Effector memory CD8-positive, alpha-beta T cell (primary cell): ENCODE data around the gene ITGB1.
"Not testable (repeated sequence)": the region's sequence is repeated elsewhere in the genome, so short reads cannot be mapped to it uniquely, and the experiment has no call there.

Source experiments
- ATAC-seq: fragments of 150-1000 bp; cut with Tn5 transposase; replicated peaks from 2 replicates; pipeline ENCODE4 v1.10.0; 2021; ENCODE audit warnings: mild to moderate bottlenecking, moderate library complexity
- DNase-seq, 3 experiments: peaks; one replicate each; pipeline ENCODE4 v3.0.0; 2021
- H3K27ac Mint-ChIP-seq, 2 donors: one replicate each; pipeline ENCODE4 v1.8.0; 2022; ENCODE audit warnings: mild to moderate bottlenecking in 2 of 2, mixed read lengths in 2 of 2, moderate library complexity in 2 of 2
- H3K27me3 Mint-ChIP-seq, 2 donors: one replicate each; pipeline ENCODE4 v1.8.0; 2022; ENCODE audit warnings: mixed read lengths in 2 of 2
- H3K36me3 Mint-ChIP-seq: one replicate; pipeline ENCODE4 v1.8.0; 2022; ENCODE audit warnings: mild to moderate bottlenecking, moderate library complexity, mixed read lengths; ENCODE audit not compliant: insufficient read depth
- H3K4me1 Mint-ChIP-seq, 2 donors: one replicate each; pipeline ENCODE4 v1.8.0; 2022; ENCODE audit warnings: low read depth in 2 of 2, mixed read lengths in 2 of 2
- H3K4me3 Mint-ChIP-seq, 2 donors: one replicate each; pipeline ENCODE4 v1.8.0; 2022; ENCODE audit warnings: mild to moderate bottlenecking in 2 of 2, mixed read lengths in 2 of 2, moderate library complexity in 2 of 2
- H3K9me3 Mint-ChIP-seq, 2 donors: one replicate each; pipeline ENCODE4 v1.8.0; 2022; ENCODE audit warnings: mixed read lengths in 2 of 2
- total RNA-seq, 9 experiments: gene quantifications; one replicate each; lab custom pipeline; 2026; lab: John Stamatoyannopoulos, UW

The ITGB1 gene
- total RNA-seq: 160 to 767 (median 240) reads per million in 9 experiments

DNA sequence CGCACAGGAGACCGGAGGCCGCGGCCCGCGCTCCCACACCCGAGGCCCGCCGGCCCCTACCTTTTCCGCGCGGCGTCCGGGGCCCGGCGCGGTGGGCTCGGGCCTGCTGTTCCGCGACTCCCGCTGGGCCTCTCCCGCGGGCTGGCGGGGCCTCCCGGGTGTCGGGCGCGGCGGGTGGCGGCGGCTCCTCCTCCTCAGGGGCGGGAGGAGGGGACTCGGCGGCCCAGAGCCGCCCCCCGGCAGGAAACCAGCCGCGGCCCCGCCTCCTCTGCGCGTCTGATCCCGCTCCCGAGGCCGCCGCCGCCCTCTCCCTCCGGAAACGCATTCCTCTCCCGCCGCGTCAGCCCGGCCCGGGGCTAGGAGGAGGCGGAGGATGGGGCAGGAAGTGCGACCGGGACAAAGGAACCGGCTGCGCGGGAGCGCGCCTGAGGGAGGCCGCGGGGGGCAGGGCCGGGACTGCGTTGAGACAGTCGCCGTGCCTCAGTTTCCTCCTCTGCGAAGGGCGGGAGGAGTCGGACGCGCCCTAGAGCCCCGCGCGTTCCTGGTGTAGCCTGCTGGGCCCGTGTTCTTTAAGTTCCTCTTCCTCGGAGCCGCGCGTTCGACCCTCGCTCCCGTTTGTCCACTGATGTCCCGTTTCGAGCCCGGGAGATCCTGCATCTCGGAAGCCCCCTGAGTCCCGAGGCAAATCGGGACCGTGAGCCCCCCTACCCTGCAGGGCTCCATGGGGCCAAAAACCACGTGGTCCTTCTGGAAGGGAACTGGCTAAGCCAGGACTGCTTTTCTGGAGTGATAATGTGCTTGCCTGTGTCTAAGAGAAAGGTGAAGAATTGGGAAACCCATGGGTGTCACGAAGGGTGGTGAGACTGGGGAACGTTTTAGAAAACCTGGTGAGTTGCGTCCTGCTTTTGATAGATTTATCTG is at the start of gene ITGB1:
Gene ITGB1 (minus strand): TSS at position 146 of the 921 bp plus-strand sequence. CDS start 22,672 bp downstream, outside the sequence.
- no peaks in the 10 kb centered on the region for H3K9me3 Mint-ChIP-seq
- peaks cover 25% of the 10 kb centered on the region for H3K36me3 Mint-ChIP-seq
- H3K27ac Mint-ChIP-seq: peak within 1 kb of the TSS; percentile 80 to 98
- ATAC-seq: peak; percentile 84
- peak within 1 kb of the TSS; percentile 87 to 90 for H3K4me3 Mint-ChIP-seq
- no peaks in the 10 kb centered on the region for H3K27me3 Mint-ChIP-seq
- H3K4me1 Mint-ChIP-seq: peaks cover 34 to 44% of the 10 kb centered on the region in 2 donors
- peak; percentile 77 to 81 (median 78) for DNase-seq

DNA sequence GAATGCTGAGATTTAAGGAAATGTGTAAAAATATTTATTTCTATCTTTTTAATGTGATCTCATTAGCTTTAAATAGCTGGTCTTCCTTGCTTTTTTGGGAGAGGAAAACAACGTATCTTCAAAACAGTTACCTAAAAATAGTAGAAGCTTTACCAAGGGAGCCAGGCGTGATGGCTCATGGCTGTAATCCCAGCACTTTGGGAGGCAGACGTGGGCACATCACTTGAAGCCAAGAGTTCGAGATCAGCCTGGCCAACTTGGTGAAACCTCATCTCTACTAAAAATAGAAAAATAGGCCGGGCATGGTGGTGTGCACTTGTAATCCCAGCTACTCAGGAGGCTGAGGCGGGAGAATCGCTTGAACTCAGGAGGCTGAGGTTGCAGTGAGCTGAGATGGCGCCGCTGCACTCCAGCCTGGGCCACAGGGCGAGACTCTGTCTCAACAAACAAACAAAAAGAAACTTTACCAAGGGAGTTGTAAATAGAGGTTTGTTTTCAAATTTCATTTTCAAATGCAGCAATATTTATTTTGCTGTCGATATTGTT is 48.4 kb upstream of the ITGB1 start:
- H3K4me1 Mint-ChIP-seq: peaks cover 26 to 31% of the 10 kb centered on the region in 2 donors
- no peaks in the 10 kb centered on the region for H3K27me3 Mint-ChIP-seq
- H3K36me3 Mint-ChIP-seq: peaks cover 17% of the 10 kb centered on the region
- ATAC-seq (no peak), DNase-seq (no peak)
- H3K9me3 Mint-ChIP-seq: no peaks in the 10 kb centered on the region
- peak overlapping the region in 1 of 2 donors; percentile 14 for H3K4me3 Mint-ChIP-seq
- H3K27ac Mint-ChIP-seq: peak overlapping the region; percentile 12 to 78

DNA sequence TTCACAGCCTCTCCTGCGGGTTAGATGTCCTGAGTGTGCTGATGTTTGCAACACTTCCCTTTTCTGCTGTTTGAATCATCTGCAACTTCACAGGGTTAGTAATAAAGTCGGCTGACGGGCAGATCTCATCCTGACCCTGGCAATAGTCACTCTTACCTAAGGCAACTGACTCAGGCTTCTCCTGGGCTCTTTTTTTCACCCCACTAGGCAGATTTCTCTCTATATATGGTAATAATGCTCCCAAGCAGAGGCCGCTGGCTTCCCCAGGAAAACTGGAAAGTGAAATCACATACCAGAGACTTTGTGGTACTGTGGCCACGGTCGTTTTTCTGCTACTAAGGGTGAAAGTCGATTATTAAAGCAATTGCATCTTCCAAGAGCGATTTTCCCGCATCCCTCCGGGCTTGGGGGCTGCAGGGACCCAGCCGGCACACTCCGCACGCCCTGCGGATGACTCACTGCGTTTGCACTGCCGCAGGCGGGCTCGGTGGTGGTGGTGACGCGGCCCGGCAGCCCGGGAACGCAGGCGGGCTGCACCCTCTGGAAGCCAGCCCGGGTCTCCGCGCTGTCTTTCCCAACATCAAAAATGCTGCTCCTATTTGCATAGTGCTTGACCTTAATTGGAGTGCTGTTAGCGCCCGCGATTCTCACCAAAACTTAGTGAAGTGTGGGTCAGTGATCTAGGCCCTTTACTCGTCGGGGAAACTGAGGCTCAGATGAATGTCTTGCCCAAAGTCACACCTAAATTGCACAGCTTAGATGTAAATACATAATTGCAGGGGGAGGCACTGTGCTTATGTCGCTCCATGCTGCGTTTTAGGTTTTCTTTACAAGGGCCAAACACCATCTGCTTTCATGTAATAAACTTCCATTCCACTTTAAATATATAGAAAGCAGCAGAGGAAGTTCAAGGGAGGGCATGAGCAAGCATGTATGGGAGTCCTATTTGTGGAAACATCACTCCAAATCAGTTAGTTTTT is 47.6 kb upstream of the ITGB1 start:
- Mint-ChIP-seq H3K27ac (peak overlapping the region in 1 of 2 donors; percentile 72), H3K4me1 (peaks cover 22 to 26% of the 10 kb centered on the region in 2 donors)
- peak in 1 of 3 experiments; percentile 23 for DNase-seq

DNA sequence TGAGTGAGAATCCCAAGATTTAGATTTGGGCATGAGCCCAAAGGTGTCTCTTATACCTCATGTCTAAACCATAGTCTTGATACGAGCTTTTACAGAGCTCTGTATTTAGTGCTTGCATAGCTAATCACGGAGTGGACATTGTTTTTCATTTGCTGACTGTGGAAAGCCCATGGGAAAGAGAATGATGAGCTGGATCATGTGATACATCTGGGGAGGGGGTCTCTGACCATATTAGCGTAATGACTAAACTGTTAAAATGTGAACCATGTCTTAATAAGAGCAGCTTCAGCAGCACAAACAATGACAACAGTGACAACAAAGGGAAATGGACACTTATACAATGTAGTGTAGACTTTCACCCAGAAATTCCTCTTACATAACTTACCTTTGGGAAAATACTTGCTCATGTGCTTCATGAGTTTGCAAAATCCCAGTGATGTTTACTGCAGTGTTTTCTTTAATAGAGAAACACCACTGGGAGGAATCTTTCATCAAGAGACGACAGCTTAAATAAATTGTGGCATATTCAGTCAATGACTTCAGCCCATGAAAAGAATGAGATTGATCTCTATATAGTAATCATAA is 44.0 kb upstream of the ITGB1 start:
- ATAC-seq: no peak

More for the DNA sequence above, 47.6 kb upstream of the ITGB1 start:
- H3K4me3 Mint-ChIP-seq: peak overlapping the region; percentile 50 to 73
- peak; percentile 50 for ATAC-seq
- H3K9me3 Mint-ChIP-seq: no peaks in the 10 kb centered on the region
- H3K36me3 Mint-ChIP-seq: peaks cover 17% of the 10 kb centered on the region
- H3K27me3 Mint-ChIP-seq: no peaks in the 10 kb centered on the region

DNA sequence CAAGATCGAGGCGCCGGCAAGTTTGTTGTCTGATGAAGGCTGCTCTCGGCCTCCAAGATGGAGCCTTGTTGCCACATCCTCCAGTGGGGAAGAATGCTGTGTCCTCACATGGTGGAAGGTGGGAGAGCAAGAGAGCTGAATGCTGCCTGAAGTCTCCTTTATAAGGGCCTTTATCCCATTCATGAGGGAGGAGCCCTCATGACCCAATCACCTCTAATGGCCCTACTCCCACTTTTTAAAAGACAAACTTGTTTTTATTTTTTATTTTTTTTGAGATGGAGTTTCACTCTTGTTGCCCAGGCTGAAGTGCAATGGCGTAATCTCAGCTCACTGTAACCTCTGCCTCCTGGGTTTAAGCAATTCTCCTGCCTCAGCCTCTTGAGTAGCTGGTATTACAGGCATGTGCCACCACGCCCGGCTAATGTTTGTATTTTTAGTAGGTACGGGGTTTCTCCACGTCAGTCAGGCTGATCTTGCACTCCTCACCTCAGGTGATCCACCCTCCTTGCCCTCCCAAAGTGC is 40.1 kb upstream of the ITGB1 start:
- H3K4me3 Mint-ChIP-seq, H3K9me3 Mint-ChIP-seq, H3K27me3 Mint-ChIP-seq, H3K36me3 Mint-ChIP-seq, DNase-seq, H3K27ac Mint-ChIP-seq, ATAC-seq: not testable (repeated sequence)
- peaks cover 10 to 12% of the 10 kb centered on the region in 2 donors for H3K4me1 Mint-ChIP-seq

More for the DNA sequence above, 44.0 kb upstream of the ITGB1 start:
- H3K4me3 Mint-ChIP-seq: no peak overlapping the region
- no peak overlapping the region for H3K27ac Mint-ChIP-seq
- H3K27me3 Mint-ChIP-seq: no peaks in the 10 kb centered on the region
- DNase-seq: no peak
- no peaks in the 10 kb centered on the region for H3K36me3 Mint-ChIP-seq
- peaks cover 2 to 5% of the 10 kb centered on the region in 2 donors for H3K4me1 Mint-ChIP-seq
- no peaks in the 10 kb centered on the region for H3K9me3 Mint-ChIP-seq

DNA sequence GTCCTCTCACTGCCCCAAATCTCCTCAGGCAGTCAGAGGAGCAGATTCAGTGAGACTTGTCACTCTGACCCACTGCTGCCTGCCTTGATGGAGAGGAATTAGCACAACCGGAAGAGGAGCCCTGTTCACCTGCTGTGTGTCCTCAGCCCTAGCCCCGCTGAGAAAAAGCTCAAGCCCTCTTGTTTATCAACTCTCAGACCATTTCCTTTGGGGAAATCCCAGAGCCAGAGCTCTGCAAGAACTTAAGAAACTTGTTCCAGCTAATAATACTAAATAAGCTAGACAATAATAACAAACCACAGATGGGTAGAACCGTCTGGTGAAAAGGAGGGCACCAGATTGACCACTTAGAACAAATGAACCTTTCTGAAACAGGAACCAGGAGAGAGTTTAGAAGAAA is 37.7 kb upstream of the ITGB1 start:
- Mint-ChIP-seq H3K9me3 (no peaks in the 10 kb centered on the region), H3K27me3 (no peaks in the 10 kb centered on the region), H3K27ac (peak overlapping the region in 1 of 2 donors; percentile 74), H3K4me3 (peak overlapping the region in 1 of 2 donors; percentile 56), H3K36me3 (no peaks in the 10 kb centered on the region), H3K4me1 (peaks cover 12 to 14% of the 10 kb centered on the region in 2 donors)
- DNase-seq (no peak), ATAC-seq (peak; percentile 58)

DNA sequence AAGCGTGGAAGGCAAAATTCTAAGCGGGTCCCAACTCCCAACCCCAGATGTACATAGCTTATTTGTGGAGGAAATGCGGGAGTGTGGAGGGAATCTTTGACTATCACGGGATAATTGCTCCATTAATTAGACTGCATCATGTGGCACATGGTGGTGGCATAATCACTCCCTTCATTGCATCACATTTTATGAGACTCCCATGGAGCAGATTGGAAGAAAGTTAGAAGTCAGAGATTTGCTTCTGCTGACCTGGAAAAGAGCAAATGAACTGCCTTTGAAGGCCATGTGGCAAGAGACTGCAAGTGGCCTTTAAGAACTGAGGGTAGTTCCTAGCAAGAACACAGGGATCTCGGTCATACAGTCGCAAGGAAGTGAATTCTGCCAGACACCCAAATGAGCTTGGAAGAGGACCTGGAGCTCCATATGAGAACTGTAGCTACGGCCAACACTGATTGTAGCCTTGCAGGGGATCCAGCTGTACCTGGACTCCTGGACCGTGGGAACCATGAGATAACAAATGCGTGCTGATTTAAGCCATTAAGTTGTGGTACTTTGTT is 37.1 kb upstream of the ITGB1 start:
- DNase-seq: no peak
- Mint-ChIP-seq H3K4me3 (peak overlapping the region in 1 of 2 donors; percentile 56), H3K9me3 (no peaks in the 10 kb centered on the region), H3K4me1 (peaks cover 12 to 15% of the 10 kb centered on the region in 2 donors), H3K27ac (peak overlapping the region in 1 of 2 donors; percentile 74), H3K27me3 (no peaks in the 10 kb centered on the region), H3K36me3 (no peaks in the 10 kb centered on the region)
- no peak for ATAC-seq

DNA sequence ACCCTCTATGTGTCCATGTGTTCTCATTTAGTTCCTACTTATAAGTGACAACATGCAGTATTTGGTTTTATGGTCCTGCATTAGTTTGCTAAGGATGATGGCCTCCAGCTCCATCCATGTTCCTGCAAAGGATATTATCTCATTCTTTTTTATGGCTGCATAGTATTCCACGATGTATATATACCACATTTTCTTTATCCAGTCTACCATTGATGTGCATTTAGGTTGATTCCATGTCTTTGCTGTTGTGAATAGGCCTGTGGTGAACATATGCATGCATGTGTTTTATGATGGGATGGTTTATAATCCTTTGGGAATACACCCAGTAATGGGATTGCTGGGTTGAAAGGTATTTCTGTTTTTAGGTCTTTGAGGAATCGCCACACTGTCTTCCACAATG is 36.6 kb upstream of the ITGB1 start:
- H3K27ac Mint-ChIP-seq, ATAC-seq, H3K9me3 Mint-ChIP-seq, DNase-seq, H3K4me3 Mint-ChIP-seq, H3K36me3 Mint-ChIP-seq, H3K27me3 Mint-ChIP-seq: not testable (repeated sequence)
- peaks cover 12 to 15% of the 10 kb centered on the region in 2 donors for H3K4me1 Mint-ChIP-seq

DNA sequence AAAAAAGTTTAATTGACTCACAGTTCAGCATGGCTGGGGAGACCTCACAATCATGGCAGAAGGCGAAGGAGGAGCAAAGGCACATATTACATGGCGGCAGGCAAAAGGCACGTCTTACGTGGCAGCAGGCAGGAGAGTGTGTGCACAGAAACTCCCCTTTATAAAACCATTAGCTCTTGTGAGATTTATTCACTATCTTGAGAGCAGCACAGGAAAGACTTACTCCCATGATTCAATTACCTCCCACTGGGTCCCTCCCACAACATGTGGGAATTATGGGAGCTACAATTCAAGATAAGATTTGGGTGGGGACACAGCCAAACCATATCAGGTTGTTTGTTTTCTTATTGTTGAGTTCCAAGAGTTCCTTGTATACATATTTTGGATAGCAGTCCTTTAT is 34.3 kb upstream of the ITGB1 start:
- not testable (repeated sequence) for ATAC-seq, H3K36me3 Mint-ChIP-seq, H3K4me3 Mint-ChIP-seq, DNase-seq, H3K27me3 Mint-ChIP-seq, H3K9me3 Mint-ChIP-seq, H3K27ac Mint-ChIP-seq
- H3K4me1 Mint-ChIP-seq: peaks cover 7 to 15% of the 10 kb centered on the region in 2 donors

DNA sequence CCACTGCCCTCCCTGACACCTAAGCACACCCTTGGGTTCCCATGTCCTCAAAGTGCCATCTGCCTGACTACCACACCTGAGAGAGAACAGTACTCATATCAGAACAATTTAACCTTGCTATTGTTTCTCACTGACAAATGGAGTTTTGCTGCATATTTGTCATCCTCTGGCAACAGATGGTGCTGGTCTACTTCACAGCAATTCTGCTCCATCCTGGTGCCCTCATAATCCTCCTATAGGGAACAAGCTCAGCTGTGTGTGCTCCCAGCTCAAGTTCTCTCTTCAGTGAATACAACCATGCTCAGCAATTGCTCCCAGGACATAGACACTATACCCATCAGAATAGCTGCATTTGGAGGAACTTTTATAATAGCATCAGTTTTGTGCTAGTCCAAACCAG is 32.8 kb upstream of the ITGB1 start:
- H3K36me3 Mint-ChIP-seq: no peaks in the 10 kb centered on the region
- H3K4me1 Mint-ChIP-seq: peaks cover 6 to 14% of the 10 kb centered on the region in 2 donors
- no peak overlapping the region for H3K27ac Mint-ChIP-seq
- no peak overlapping the region for H3K4me3 Mint-ChIP-seq
- DNase-seq (no peak), ATAC-seq (no peak)
- H3K27me3 Mint-ChIP-seq: no peaks in the 10 kb centered on the region
- no peaks in the 10 kb centered on the region for H3K9me3 Mint-ChIP-seq

DNA sequence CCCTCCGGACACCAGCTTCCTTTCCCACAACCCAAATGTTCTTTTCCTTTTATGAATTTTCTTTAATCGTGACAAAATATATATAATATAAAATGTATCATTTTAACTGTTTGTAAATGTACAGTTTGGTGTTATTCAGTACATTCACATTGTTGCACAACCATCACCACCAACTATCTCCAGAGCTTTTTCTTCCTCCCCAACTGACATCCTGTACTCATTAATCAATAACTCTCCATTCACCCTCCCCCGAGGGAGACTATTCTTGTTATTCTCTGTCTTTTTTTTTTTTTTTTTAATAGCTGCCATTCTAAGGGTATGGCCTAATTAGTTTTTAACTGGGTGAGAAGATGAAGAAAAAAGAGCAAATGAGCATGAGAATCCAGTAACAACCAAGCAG is 30.6 kb upstream of the ITGB1 start:
- no peaks in the 10 kb centered on the region for H3K27me3 Mint-ChIP-seq
- H3K4me1 Mint-ChIP-seq: peaks cover 5 to 6% of the 10 kb centered on the region in 2 donors
- no peak overlapping the region for H3K27ac Mint-ChIP-seq
- DNase-seq (no peak), ATAC-seq (no peak)
- H3K9me3 Mint-ChIP-seq: no peaks in the 10 kb centered on the region
- H3K36me3 Mint-ChIP-seq: no peaks in the 10 kb centered on the region
- no peak overlapping the region for H3K4me3 Mint-ChIP-seq

DNA sequence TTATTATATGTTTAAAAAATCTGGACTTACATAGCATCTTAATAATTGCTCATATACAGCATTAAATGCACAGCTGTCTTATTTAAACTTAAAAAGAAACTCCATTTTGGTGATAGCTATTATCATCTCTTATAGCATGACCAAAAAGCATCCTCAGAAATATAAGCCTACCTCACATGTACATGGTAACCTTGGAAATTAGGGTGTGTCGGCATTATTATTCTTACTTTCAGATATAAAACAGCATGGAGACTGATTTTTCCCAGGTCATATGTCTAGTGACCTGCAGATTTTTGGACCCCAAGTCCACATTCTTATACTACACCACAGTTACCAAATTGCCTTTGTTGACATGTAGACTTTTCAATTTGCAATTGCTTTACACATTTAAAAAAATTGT is 29.1 kb upstream of the ITGB1 start:
- Mint-ChIP-seq H3K27me3 (no peaks in the 10 kb centered on the region), H3K36me3 (peaks cover 5% of the 10 kb centered on the region), H3K4me3 (no peak overlapping the region), H3K4me1 (peaks cover 16 to 19% of the 10 kb centered on the region in 2 donors), H3K9me3 (no peaks in the 10 kb centered on the region), H3K27ac (no peak overlapping the region)
- ATAC-seq: no peak
- DNase-seq: no peak
